ENCODE results near the gene SLC35C1.

- no peak for TF ChIP-seq POLR2A (IDR thresholded peaks at IDR 0.05)
- TF ChIP-seq POLR2AphosphoS5 (IDR thresholded peaks at IDR 0.05): peak in 3 of 4 donors; percentile 48 to 79 (median 50)
These were observed 53.1 kb downstream of the SLC35C1 start for GRCh38 chr11:45857961-45858474.

Measured in sigmoid colon (tissue), 4 donors.